ENCODE data around the gene TOX2.

TOX2 gene

GRCh38 chr20:44008806-44009678 lies 94.4 kb downstream of the TOX2 start:
- H3K27ac ChIP-seq (ENCODE audit: extremely low read depth, low read depth, low read length): peak overlapping the region; percentile 66
- no peak overlapping the region for H3K4me3 ChIP-seq (ENCODE audit: low read depth, low read length)
- H3K4me1 ChIP-seq (ENCODE audit: control insufficient read depth, insufficient read depth, low read length): peaks cover 33% of the 10 kb centered on the region
- POLR2A ChIA-PET: no interaction called here
- H3K9me3 ChIP-seq (ENCODE audit: control insufficient read depth, insufficient read depth, low read depth, low read length): no peaks in the 10 kb centered on the region
- TF ChIP-seq KLF9 (tag by site-specific recombination; IDR thresholded peaks at IDR 0.05; ENCODE audit: low read depth): no peak
- no peak for TF ChIP-seq ZNF155 (tag by site-specific recombination; IDR thresholded peaks at IDR 0.05)
- TF ChIP-seq RBAK (tag by site-specific recombination; IDR thresholded peaks at IDR 0.05): no peak
- 0 out of 2 replicates have a peak, but pooled peaks have one; percentile 11 for TF ChIP-seq ZNF335 (tag by site-specific recombination; conservative IDR thresholded peaks at IDR 0.05)
- TF ChIP-seq ZNF223 (tag by site-specific recombination; IDR thresholded peaks at IDR 0.05): no peak
- no peak for TF ChIP-seq ZBTB48 (tag by site-specific recombination; IDR thresholded peaks at IDR 0.05)
- TF ChIP-seq ZNF140 (tag by site-specific recombination; IDR thresholded peaks at IDR 0.05): no peak
- TF ChIP-seq ZFP41 (tag by site-specific recombination; IDR thresholded peaks at IDR 0.05; ENCODE audit: borderline replicate concordance): no peak
- TF ChIP-seq ZSCAN23 (tag by site-specific recombination; IDR thresholded peaks at IDR 0.05): no peak
- TF ChIP-seq, protein P1, sequence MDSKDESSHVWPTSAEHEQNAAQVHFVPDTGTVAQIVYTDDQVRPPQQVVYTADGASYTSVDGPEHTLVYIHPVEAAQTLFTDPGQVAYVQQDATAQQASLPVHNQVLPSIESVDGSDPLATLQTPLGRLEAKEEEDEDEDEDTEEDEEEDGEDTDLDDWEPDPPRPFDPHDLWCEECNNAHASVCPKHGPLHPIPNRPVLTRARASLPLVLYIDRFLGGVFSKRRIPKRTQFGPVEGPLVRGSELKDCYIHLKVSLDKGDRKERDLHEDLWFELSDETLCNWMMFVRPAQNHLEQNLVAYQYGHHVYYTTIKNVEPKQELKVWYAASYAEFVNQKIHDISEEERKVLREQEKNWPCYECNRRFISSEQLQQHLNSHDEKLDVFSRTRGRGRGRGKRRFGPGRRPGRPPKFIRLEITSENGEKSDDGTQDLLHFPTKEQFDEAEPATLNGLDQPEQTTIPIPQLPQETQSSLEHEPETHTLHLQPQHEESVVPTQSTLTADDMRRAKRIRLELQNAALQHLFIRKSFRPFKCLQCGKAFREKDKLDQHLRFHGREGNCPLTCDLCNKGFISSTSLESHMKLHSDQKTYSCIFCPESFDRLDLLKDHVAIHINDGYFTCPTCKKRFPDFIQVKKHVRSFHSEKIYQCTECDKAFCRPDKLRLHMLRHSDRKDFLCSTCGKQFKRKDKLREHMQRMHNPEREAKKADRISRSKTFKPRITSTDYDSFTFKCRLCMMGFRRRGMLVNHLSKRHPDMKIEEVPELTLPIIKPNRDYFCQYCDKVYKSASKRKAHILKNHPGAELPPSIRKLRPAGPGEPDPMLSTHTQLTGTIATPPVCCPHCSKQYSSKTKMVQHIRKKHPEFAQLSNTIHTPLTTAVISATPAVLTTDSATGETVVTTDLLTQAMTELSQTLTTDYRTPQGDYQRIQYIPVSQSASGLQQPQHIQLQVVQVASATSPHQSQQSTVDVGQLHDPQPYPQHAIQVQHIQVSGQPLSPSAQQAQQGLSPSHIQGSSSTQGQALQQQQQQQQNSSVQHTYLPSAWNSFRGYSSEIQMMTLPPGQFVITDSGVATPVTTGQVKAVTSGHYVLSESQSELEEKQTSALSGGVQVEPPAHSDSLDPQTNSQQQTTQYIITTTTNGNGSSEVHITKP (tag by site-specific recombination; IDR thresholded peaks at IDR 0.05): peak; percentile 88
- TF ChIP-seq ZBTB8A (tag by site-specific recombination; IDR thresholded peaks at IDR 0.05): no peak
- no peak for TF ChIP-seq ZNF248 (tag by site-specific recombination; IDR thresholded peaks at IDR 0.05)
- no peak for TF ChIP-seq ZNF341 (tag by site-specific recombination; IDR thresholded peaks at IDR 0.05; ENCODE audit: low read depth)
- no peak for TF ChIP-seq GLI4 (tag by site-specific recombination; IDR thresholded peaks at IDR 0.05)
- TF ChIP-seq ZNF645 (tag by site-specific recombination; IDR thresholded peaks at IDR 0.05): no peak
- TF ChIP-seq ZNF600 (tag by site-specific recombination; IDR thresholded peaks at IDR 0.05): peak; percentile 49; the same call in 1 of the 2 replicates
- no peak for TF ChIP-seq KLF16 (tag by site-specific recombination; IDR thresholded peaks at IDR 0.05)
- TF ChIP-seq SCRT2 (tag by site-specific recombination; IDR thresholded peaks at IDR 0.05): peak; percentile 99
- TF ChIP-seq, protein P2, sequence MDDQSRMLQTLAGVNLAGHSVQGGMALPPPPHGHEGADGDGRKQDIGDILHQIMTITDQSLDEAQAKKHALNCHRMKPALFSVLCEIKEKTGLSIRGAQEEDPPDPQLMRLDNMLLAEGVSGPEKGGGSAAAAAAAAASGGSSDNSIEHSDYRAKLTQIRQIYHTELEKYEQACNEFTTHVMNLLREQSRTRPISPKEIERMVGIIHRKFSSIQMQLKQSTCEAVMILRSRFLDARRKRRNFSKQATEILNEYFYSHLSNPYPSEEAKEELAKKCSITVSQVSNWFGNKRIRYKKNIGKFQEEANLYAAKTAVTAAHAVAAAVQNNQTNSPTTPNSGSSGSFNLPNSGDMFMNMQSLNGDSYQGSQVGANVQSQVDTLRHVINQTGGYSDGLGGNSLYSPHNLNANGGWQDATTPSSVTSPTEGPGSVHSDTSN (CRISPR knock-in tag; IDR thresholded peaks at IDR 0.05): no peak
- TF ChIP-seq, protein P3, sequence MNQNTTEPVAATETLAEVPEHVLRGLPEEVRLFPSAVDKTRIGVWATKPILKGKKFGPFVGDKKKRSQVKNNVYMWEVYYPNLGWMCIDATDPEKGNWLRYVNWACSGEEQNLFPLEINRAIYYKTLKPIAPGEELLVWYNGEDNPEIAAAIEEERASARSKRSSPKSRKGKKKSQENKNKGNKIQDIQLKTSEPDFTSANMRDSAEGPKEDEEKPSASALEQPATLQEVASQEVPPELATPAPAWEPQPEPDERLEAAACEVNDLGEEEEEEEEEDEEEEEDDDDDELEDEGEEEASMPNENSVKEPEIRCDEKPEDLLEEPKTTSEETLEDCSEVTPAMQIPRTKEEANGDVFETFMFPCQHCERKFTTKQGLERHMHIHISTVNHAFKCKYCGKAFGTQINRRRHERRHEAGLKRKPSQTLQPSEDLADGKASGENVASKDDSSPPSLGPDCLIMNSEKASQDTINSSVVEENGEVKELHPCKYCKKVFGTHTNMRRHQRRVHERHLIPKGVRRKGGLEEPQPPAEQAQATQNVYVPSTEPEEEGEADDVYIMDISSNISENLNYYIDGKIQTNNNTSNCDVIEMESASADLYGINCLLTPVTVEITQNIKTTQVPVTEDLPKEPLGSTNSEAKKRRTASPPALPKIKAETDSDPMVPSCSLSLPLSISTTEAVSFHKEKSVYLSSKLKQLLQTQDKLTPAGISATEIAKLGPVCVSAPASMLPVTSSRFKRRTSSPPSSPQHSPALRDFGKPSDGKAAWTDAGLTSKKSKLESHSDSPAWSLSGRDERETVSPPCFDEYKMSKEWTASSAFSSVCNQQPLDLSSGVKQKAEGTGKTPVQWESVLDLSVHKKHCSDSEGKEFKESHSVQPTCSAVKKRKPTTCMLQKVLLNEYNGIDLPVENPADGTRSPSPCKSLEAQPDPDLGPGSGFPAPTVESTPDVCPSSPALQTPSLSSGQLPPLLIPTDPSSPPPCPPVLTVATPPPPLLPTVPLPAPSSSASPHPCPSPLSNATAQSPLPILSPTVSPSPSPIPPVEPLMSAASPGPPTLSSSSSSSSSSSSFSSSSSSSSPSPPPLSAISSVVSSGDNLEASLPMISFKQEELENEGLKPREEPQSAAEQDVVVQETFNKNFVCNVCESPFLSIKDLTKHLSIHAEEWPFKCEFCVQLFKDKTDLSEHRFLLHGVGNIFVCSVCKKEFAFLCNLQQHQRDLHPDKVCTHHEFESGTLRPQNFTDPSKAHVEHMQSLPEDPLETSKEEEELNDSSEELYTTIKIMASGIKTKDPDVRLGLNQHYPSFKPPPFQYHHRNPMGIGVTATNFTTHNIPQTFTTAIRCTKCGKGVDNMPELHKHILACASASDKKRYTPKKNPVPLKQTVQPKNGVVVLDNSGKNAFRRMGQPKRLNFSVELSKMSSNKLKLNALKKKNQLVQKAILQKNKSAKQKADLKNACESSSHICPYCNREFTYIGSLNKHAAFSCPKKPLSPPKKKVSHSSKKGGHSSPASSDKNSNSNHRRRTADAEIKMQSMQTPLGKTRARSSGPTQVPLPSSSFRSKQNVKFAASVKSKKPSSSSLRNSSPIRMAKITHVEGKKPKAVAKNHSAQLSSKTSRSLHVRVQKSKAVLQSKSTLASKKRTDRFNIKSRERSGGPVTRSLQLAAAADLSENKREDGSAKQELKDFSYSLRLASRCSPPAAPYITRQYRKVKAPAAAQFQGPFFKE (tag by site-specific recombination; IDR thresholded peaks at IDR 0.05; ENCODE audit: borderline replicate concordance): no peak
- peak; percentile 88 for TF ChIP-seq SCRT1 (tag by site-specific recombination; IDR thresholded peaks at IDR 0.05; ENCODE audit: borderline replicate concordance)
- TF ChIP-seq ZNF629 (tag by site-specific recombination; IDR thresholded peaks at IDR 0.05): 0 out of 2 replicates have a peak, but pooled peaks have one; percentile 29
- CTCF ChIA-PET: interaction anchor here (0.6 to 0.9 kb wide), 2 partner anchors 48 to 77 kb away, joined by 3 to 4 read pairs; no protein-coding TSS in a partner anchor
- H3K36me3 ChIP-seq (ENCODE audit: control insufficient read depth in 2 of 2, insufficient read depth in 1 of 2, low read length in 2 of 2): no peaks in the 10 kb centered on the region

Measured in HEK293 (cell line).